B cell (primary cell): ENCODE results near the gene ATP1A4.

Experiments
- CTCF ChIP-seq: fragments of 200-600 bp; IDR thresholded peaks from one replicate; pipeline ENCODE4 v1.8.0; 2022; ENCODE audit warnings: antibody characterized with exemption, mild to moderate bottlenecking
- EZH2 ChIP-seq: IDR thresholded peaks from 2 replicates; pipeline ENCODE4 v1.6.1; 2012; ENCODE audit warnings: borderline replicate concordance, low read depth, mild to moderate bottlenecking, moderate library complexity, low read length; ENCODE audit not compliant: insufficient read depth, poor library complexity, severe bottlenecking

- no peak for TF ChIP-seq CTCF
- TF ChIP-seq EZH2: no peak
Observed at GRCh38 chr1:160217481-160218051, 66.2 kb downstream of the ATP1A4 start.
